Thymus (tissue), 11 donors: Measurements from ENCODE around the gene ARMC7. TPM values are rescaled to one million over a fixed set of nuclear protein-coding genes. Genes with fewer than 3 reads are reported as not detected.
"Not testable (repeated sequence)": the region's sequence is repeated elsewhere in the genome, so short reads cannot be mapped to it uniquely, and the experiment has no call there.

Source experiments
- DNase-seq, 9 donors: peaks; one replicate each; pipeline ENCODE4 v3.0.0-alpha.2; 2013; ENCODE audit warnings: low spot score in 9 of 9, low read depth in 6 of 9, missing footprints in 1 of 9
- H3K27ac ChIP-seq, 2 donors: one replicate each; pipeline ENCODE4 v1.5.1; 2013; ENCODE audit warnings: control low read depth in 1 of 2, low read depth in 1 of 2, low read length in 1 of 2, mild to moderate bottlenecking in 1 of 2, moderate library complexity in 1 of 2
- H3K27me3 ChIP-seq, 2 donors: one replicate each; pipeline ENCODE4 v1.5.1; 2013; ENCODE audit warnings: low read length in 1 of 2; ENCODE audit not compliant: control insufficient read depth in 2 of 2, insufficient read depth in 1 of 2
- H3K36me3 ChIP-seq, 2 donors: one replicate each; pipeline ENCODE4 v1.5.1; 2013; ENCODE audit warnings: low read length in 1 of 2, mild to moderate bottlenecking in 1 of 2, moderate library complexity in 1 of 2; ENCODE audit not compliant: control insufficient read depth in 2 of 2, insufficient read depth in 2 of 2
- H3K4me1 ChIP-seq, 2 donors: one replicate each; pipeline ENCODE4 v1.5.1; 2013; ENCODE audit warnings: low read length in 2 of 2; ENCODE audit not compliant: control insufficient read depth in 2 of 2, insufficient read depth in 2 of 2
- H3K4me3 ChIP-seq, 2 donors: one replicate each; pipeline ENCODE4 v1.5.1; 2013; ENCODE audit warnings: low read length in 2 of 2, control low read depth in 1 of 2, mild to moderate bottlenecking in 1 of 2
- H3K9me3 ChIP-seq, 2 donors: one replicate each; pipeline ENCODE4 v1.5.1; 2013; ENCODE audit warnings: low read length in 1 of 2, mild to moderate bottlenecking in 1 of 2; ENCODE audit not compliant: control insufficient read depth in 2 of 2, insufficient read depth in 1 of 2
- WGBS: extraction: QIAGEN DNeasy Blood & Tissue Kit; methylation state at CpG from one replicate; pipeline ENCODE4 v1.1.7; 2013; 5-methylcytosine and 5-hydroxymethylcytosine counted together
- polyA plus RNA-seq: library from polyadenylated mRNA; stranded (reverse); fragments of 200-250 nt; gene quantifications from one replicate; pipeline ENCODE4 v1.2.3, GENCODE V29; 2013
- total RNA-seq: library from RNA; stranded (reverse); fragments of 120-200 nt; gene quantifications from one replicate; pipeline ENCODE4 v1.2.4, GENCODE V29; 2013
- donor health status: healthy.

The ARMC7 gene
- total and polyA plus RNA-seq, 2 donors: 4.3 to 10.0 TPM

GRCh38 chr17:75118307-75118706 is 8.5 kb downstream of the ARMC7 start:
- no peaks in the 10 kb centered on the region for H3K9me3 ChIP-seq
- H3K36me3 ChIP-seq: peaks cover 15 to 31% of the 10 kb centered on the region in 2 donors
- H3K4me1 ChIP-seq: peaks cover 6 to 13% of the 10 kb centered on the region in 2 donors
- DNase-seq: no peak
- H3K27me3 ChIP-seq: no peaks in the 10 kb centered on the region
- H3K4me3 ChIP-seq: no peak overlapping the region
- 96% methylated on average over 14 of the region's 14 CpGs for WGBS
- H3K27ac ChIP-seq: no peak overlapping the region

GRCh38 chr17:75124041-75124818 is 14.5 kb downstream of the ARMC7 start:
- no peaks in the 10 kb centered on the region for H3K27me3 ChIP-seq
- peak overlapping the region; percentile 34 to 46 for H3K27ac ChIP-seq
- no peak overlapping the region for H3K4me3 ChIP-seq
- WGBS: 30% methylated on average over 19 of the region's 19 CpGs
- peaks cover 5 to 29% of the 10 kb centered on the region in 2 donors for H3K36me3 ChIP-seq
- H3K9me3 ChIP-seq: no peaks in the 10 kb centered on the region
- H3K4me1 ChIP-seq: peaks cover 12 to 14% of the 10 kb centered on the region in 2 donors
- DNase-seq: peak in 2 of 9 donors; percentile 23 to 50

DNA sequence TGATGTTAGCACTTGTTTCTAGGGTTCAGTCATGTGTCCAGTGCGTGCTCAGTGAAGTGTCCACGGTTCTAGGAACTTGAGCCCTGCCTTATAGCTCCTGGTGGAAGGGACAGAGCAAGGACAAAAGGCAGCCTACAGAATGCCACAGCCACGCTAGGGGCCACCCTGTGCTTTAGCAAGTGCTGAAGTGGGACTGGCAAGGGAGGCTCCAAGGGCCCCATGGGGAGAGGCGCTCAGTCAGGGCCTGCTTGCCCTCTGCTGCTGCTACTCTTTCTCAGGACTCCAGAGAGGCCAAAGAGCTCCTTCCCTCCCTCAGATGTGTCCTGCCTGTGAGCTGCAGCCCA is 15.0 kb downstream of the ARMC7 start:
- WGBS: 92% methylated on average over 4 of the region's 4 CpGs
- no peak overlapping the region for H3K4me3 ChIP-seq
- no peaks in the 10 kb centered on the region for H3K9me3 ChIP-seq
- H3K36me3 ChIP-seq: peaks cover 10 to 34% of the 10 kb centered on the region in 2 donors
- H3K27me3 ChIP-seq: no peaks in the 10 kb centered on the region
- H3K27ac ChIP-seq: peak overlapping the region in 1 of 2 donors; percentile 2
- no peak for DNase-seq
- peaks cover 12 to 14% of the 10 kb centered on the region in 2 donors for H3K4me1 ChIP-seq

DNA sequence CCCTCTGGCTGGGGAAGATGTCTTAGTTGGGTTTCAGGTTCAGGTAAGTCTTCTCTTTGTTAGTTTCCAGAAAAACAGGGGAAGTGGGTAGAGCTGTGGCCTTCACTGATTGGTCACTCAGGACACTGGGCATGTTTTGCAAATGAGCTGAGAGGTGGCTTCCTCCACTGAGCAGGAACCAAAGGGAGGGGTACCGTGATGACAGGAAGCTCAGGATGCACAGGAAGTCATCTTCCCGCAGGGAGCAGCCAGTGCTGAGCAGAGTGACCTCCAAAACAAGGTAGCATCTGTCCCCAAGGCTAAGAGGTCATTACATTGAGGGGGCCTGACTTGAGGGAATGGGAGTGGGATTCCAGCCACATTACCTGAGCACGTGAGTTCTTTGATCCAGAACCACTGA is 16.2 kb downstream of the ARMC7 start:
- no peak overlapping the region for H3K4me3 ChIP-seq
- peaks cover 11 to 32% of the 10 kb centered on the region in 2 donors for H3K36me3 ChIP-seq
- no peaks in the 10 kb centered on the region for H3K27me3 ChIP-seq
- no peak overlapping the region for H3K27ac ChIP-seq
- peaks cover 17 to 20% of the 10 kb centered on the region in 2 donors for H3K4me1 ChIP-seq
- no peak for DNase-seq
- H3K9me3 ChIP-seq: no peaks in the 10 kb centered on the region
- WGBS: 72% methylated on average over 3 of the region's 3 CpGs

- peaks cover 18 to 22% of the 10 kb centered on the region in 2 donors for H3K4me1 ChIP-seq
- no peak for DNase-seq
Measured at GRCh38 chr17:75126954-75127353, 17.2 kb downstream of the ARMC7 start.

DNA sequence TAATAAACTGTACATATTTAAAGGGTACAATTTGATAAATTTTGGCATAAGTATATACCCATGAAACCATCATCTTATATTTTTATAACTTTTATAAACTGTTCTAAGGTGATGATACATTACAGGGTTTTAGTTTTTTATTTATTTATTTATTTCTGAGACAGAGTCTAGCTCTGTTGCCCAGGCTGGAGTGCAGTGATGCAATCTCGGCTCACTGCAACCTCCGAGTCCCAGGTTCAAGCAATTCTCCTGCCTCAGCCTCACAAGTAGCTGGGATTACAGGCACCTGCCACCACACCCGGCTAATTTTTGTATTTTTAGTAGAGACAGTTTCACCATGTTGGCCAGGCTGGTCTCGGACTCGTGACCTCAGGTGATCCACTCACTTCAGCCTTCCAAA is 18.2 kb downstream of the ARMC7 start:
- not testable (repeated sequence) for H3K27me3 ChIP-seq, H3K4me3 ChIP-seq, H3K9me3 ChIP-seq, H3K27ac ChIP-seq, DNase-seq
- 91% methylated on average over 5 of the region's 5 CpGs for WGBS
- Histone ChIP-seq H3K36me3 (peaks cover 11 to 29% of the 10 kb centered on the region in 2 donors), H3K4me1 (peaks cover 18 to 29% of the 10 kb centered on the region in 2 donors)

More at GRCh38 chr17:75126954-75127353, 17.2 kb downstream of the ARMC7 start:
- Histone ChIP-seq H3K36me3 (peaks cover 11 to 29% of the 10 kb centered on the region in 2 donors), H3K27me3 (no peaks in the 10 kb centered on the region), H3K9me3 (no peaks in the 10 kb centered on the region), H3K4me3 (no peak overlapping the region), H3K27ac (no peak overlapping the region)
- 85% methylated on average over 8 of the region's 8 CpGs for WGBS

DNA sequence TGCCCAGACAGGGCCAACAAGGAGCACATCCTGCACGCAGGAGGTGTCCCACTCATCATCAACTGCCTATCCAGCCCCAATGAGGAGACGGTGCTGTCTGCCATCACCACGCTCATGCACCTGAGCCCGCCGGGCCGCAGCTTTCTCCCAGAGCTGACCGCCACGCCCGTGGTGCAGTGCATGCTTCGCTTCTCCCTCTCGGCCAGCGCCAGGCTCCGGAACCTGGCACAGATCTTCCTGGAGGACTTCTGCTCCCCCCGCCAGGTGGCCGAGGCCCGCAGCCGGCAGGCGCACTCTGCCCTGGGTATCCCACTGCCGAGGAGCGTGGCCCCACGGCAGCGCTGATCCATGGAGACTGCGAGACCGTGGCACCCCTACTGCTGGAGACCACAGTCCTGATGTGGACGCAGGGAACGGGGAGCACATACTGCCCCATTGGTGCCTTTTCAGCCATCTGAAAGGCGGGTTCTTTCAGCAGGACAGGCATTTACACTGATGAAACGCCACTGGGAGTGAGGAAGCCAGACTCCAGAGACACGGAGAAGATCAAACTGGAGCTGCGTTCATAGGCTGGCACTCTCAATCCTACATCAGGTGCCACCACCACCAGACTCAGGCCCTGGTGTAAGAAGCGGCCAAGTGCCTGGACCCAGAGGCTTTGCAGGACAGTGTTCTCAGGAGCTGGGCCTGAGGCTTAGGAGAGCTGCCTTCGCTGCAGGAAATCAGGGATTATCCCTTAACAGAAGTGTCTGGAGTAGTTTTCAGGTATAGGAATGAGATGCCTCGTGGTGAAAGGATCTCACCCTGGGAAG is 19.1 kb downstream of the ARMC7 start:
- no peaks in the 10 kb centered on the region for H3K9me3 ChIP-seq
- WGBS: 94% methylated on average over 33 of the region's 33 CpGs
- no peak overlapping the region for H3K27ac ChIP-seq
- DNase-seq: no peak
- H3K4me3 ChIP-seq: no peak overlapping the region
- peaks cover 11 to 29% of the 10 kb centered on the region in 2 donors for H3K36me3 ChIP-seq
- no peaks in the 10 kb centered on the region for H3K27me3 ChIP-seq
- H3K4me1 ChIP-seq: peaks cover 15 to 26% of the 10 kb centered on the region in 2 donors

DNA sequence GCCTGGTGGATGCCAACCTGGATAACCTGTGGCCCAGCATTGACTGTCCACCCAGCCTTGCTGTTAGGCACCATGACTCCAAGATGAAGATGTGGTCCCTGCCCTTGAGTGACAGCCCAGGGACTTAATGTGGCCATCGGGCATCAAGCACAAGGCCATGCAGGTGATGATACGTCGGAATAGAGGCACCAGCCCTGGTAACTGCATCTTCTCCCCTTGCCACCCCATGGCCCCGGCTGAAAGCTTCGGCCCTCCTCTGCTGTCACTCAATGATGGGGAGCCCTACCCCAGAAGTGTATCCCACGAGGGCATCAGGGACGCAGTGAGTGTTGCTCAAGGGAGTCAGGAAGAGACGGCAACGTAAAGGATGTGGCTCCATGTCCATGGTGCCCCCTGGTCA is 19.8 kb downstream of the ARMC7 start:
- no peaks in the 10 kb centered on the region for H3K9me3 ChIP-seq
- whole genome bisulfite sequencing: 98% methylated on average over 9 of the region's 9 CpGs
- no peaks in the 10 kb centered on the region for H3K27me3 ChIP-seq
- peaks cover 11 to 34% of the 10 kb centered on the region in 2 donors for H3K36me3 ChIP-seq
- peaks cover 8 to 20% of the 10 kb centered on the region in 2 donors for H3K4me1 ChIP-seq
- no peak overlapping the region for H3K27ac ChIP-seq
- H3K4me3 ChIP-seq: no peak overlapping the region
- no peak for DNase-seq

DNA sequence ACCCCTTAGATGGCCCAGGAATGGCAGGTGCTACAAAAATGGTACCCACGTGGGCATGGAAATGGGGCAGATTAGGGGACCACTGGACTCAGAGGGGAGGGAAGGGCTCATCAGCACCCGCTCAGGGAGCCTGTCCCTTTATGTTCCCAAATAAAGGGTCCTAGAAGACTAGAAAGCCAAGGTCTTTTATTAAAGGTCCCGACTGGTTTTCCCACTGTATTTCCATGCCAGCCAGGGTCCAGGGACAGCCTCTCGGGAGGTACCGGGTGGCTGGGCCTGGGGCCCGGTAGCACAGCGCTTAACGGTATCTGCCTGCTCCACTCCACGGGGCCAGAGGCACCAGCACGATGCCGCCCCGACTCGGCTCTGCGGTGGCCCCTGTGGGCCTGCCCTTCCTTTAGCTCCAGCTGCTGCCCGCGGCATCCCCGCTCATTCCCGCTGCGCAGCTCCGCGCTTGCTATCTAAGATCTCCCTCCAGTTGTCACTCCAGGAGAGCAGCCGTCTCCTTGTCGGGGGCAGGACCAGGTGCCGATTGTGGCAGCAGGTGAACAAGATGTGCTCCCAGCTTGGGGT is 20.4 kb downstream of the ARMC7 start:
- Histone ChIP-seq H3K9me3 (no peaks in the 10 kb centered on the region), H3K4me3 (no peak overlapping the region), H3K27ac (no peak overlapping the region), H3K36me3 (peaks cover 12 to 34% of the 10 kb centered on the region in 2 donors), H3K4me1 (peaks cover 7 to 19% of the 10 kb centered on the region in 2 donors), H3K27me3 (no peaks in the 10 kb centered on the region)
- WGBS: 93% methylated on average over 24 of the region's 24 CpGs
- DNase-seq: no peak
